Superior temporal gyrus (tissue), 1 donor: Measurements from ENCODE around the gene GFRA1.

ENCODE experiments used
- DNase-seq: peaks from one replicate; pipeline ENCODE4 v3.0.0-alpha.2; 2016; ENCODE audit errors: extremely low spot score

The GFRA1 gene

GRCh38 chr10:116241085-116241484 lies 31.9 kb downstream of the GFRA1 start:
- DNase-seq: peak; percentile 15

- DNase-seq: no peak
Measured at GRCh38 chr10:116240157-116240950, 32.7 kb downstream of the GFRA1 start.

DNA sequence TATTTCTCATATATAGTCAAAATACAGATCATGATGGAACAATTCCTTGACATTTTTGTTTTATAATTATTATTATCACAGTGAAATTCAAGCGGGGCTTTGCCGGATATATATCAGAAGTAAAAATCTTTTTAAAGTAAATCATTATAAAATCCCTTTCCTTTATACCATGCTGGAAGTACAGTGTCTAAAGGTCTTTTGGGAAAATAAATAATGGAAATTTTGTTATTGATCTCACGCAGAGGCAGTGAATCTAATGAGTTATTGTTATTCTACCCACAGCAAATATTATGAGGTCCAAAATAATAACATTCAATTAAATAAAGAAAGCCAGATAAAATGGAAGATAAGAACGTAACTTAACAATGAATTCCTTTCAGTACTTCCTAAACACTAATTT lies 33.8 kb downstream of the GFRA1 start:
- no peak for DNase-seq

GRCh38 chr10:116237970-116238369 lies 35.0 kb downstream of the GFRA1 start:
- DNase-seq: no peak

DNA sequence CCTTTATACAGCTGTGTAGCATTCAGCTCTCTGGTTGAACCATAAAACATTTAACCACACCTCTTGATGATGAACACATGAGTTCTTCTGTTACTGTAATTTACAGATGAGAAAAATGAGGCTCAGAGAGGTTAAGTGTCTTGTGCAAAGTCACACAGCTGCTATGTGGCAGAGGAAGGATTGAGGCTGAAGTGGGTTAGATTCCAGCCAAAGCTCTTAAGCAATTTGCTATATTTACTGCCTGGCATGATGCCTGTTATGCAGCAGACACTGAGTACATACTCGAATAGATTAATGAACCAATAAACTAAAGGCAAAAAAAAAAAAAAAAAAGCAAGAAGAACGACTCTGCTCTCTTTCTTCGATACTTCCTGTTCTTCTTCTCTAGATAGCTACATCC lies 35.7 kb downstream of the GFRA1 start:
- no peak for DNase-seq

- DNase-seq: no peak
Measured at GRCh38 chr10:116233230-116233629, 39.8 kb downstream of the GFRA1 start.

DNA sequence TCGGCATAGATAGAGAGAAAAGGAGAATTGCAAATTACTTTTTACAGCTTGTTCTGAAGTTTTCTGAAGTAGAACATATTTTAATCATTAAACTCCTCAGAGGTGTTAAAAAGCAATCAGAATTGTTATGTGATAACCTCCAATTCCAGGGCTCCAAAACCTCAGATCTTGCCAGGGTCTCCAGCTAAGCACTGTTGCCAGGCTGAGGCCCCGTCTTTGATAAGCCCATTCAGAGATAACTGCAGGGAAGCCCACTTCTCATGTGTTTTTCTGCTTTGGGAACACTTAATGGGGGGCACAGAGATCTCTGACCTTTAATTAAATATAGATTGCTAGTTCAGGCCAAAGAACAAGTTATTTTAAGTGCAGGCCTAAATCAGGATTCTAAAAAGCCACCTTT lies 40.4 kb downstream of the GFRA1 start:
- no peak for DNase-seq

- no peak for DNase-seq
Measured at GRCh38 chr10:116226766-116227165, 46.2 kb downstream of the GFRA1 start.

DNA sequence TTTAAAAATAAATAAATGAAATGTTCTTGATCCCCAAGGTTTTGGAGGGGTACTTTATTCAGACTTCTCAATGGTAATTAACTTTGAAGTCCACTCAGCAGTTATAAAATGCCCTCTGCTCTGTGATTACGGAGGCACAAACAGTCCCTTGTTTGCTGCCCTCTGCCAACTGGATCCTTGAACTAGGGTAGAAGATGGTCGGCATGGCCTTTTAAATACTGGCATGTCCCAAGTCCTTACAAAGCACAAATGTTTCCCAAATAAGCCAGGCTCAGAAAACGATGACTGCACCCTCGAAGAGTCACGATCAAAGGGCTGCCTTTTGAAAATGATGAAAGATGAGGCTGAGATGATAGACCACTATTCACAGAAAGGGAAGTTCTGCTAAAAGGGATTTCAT lies 47.0 kb downstream of the GFRA1 start:
- no peak for DNase-seq

DNA sequence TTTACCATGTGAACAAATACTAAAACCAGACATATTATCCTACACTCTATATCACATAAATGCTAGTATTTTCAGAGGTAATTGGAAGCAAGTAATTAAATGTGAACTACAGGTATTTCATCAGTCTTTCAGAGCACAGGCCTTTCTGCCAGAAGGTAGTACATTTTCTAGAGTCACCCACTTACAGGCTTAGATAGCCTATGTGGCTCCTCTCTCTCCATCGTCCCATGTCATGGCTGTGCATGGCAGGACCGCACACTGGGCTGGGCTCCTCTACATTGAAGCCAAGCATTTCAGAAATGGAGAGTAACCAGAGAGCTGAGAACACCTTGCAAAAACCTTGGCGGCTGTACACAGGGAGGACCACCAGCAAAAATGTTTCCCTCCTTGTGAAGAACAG lies 49.7 kb downstream of the GFRA1 start:
- no peak for DNase-seq

DNA sequence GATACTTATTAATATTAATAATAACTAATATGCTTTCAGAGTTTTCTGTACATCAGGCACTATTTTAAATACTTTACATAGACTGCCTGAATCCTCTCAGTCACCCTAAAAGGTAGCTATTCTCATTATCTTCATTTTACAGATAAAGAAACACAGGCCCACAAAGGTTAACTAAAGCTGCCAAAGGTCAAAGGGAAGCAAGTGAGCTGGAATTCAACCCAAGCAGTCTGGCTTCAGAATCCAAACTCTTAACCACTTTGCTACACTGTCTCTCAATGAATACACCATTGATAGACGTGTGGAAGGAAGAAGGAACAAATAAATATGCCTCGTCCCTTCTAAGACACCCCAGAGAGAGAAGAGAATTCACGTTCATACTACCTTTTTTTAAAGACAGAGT lies 52.0 kb downstream of the GFRA1 start:
- DNase-seq: no peak

GRCh38 chr10:116216676-116217075 lies 56.3 kb downstream of the GFRA1 start:
- DNase-seq: no peak

- no peak for DNase-seq
Measured at GRCh38 chr10:116215651-116216050, 57.4 kb downstream of the GFRA1 start.

DNA sequence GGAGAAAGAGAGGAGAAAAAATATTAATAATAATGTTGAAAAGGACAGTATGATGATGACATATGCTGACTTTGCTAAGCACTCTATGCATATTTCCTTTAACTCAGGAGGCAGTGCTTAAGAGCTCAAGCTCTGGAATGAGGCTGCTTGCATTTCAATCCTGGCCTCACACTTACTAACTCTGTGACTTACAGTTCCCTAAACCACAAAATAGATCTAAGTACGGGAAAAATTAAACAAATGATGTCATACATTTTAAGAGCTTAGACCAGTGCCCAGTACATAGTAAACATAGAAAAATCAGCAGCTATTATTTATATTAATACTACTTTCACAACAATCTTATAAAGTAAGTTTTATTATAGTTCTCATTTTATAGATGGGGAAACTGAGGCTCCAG lies 61.3 kb downstream of the GFRA1 start:
- DNase-seq: no peak

DNA sequence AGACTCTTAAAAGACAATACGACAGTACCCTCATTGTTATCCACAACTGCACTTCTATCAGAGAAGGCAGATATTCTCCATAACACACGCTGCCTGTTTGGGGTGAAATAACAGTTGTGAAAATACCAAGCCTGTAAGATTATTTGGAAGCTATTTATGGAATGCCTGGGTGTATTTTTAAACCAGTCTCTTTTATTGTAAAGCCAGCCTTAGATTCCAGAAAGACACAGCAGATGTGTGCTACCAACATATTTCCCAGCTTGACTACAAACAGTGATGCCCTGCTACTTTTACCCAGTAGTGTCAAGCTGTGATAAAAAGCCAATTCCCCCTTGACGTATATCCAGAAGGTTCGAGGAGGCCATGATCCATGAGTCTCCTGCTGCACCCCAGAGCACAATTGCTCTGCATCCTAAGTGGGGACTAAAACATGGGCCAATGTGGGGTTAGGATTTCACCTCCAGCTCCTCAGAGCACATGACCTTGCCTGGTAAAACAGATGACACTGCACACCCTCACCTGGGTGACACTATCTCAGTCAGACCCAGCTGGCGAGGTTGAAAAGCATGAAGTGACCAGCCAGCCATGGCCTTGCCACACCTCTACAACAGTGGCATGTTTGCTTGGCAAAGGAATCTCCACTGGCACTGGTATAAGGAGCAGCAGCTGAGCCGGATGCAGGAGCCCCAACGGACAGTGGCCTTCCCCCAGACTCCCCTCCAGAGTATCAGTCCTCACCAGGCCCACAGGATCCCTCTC lies 62.2 kb downstream of the GFRA1 start:
- DNase-seq: no peak

DNA sequence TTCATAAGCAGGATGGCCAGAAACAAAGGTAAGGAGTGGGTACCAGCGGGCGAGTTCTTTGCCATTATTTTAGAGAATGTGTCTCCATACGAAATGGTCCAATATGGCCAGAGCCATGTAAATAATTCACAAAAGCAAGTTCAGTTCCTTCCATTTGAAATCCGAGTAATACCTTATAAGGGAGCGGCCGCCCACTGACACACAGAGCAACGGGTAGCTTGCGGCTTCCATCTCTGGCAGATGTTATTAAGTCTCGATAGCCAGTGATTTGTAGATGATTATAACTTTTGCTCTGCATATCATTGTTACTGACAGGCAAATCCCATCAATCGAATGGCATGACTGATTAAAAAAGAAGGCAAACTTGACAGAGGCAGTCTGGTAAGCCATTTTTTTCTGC lies 63.2 kb downstream of the GFRA1 start:
- no peak for DNase-seq

DNA sequence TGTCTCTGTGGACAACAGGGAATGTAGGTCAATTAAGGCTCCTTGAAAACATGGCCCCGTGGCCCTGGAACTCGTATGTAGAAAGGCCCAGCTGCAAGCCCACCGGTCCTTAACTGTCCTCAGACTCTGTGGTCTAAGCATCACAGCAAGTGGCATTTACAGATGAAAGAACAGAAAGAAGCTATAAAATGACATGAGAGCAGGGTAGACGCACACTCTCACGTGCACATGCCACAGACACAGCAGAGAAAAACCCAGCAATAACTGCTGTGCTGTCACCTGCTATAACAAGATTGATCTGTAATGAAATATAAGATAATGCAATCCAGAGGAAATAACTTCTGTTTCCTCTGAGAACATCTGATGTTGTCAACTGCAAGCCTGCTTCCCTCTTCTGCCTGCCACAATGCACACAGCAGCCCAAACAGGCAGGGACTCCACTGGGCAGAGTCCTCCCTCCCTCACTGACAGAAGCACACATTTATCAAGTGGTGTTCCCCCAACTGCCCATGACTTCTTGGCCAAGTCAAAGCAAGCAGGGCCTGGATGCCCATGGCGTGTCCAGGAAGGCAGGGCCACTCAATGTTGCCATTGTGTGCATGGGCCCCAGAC lies 63.9 kb downstream of the GFRA1 start:
- DNase-seq: no peak

DNA sequence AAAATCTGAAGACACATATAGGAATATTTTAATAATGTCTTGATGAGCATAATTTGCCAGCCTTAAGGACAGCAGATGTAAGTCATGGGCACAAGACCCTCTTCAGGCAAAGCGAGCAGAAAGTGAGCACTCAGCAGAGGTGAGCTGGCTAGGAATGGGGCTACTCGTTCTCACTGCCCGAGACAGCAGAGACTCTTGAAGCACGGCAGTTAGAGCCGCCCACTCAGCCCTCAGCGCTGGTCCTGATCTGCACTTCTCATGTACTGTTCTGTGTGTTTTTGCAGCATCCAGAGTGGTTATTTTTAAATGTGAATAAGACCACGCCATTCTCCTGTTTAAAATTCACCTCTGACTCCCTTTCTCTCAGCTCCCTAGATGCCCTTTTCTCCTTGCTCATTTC lies 65.3 kb downstream of the GFRA1 start:
- peak; percentile 20 for DNase-seq

- no peak for DNase-seq
Measured at GRCh38 chr10:116203661-116204060, 69.3 kb downstream of the GFRA1 start.

GRCh38 chr10:116201670-116202430 lies 71.2 kb downstream of the GFRA1 start:
- no peak for DNase-seq

GRCh38 chr10:116201011-116201410 lies 72.0 kb downstream of the GFRA1 start:
- no peak for DNase-seq

DNA sequence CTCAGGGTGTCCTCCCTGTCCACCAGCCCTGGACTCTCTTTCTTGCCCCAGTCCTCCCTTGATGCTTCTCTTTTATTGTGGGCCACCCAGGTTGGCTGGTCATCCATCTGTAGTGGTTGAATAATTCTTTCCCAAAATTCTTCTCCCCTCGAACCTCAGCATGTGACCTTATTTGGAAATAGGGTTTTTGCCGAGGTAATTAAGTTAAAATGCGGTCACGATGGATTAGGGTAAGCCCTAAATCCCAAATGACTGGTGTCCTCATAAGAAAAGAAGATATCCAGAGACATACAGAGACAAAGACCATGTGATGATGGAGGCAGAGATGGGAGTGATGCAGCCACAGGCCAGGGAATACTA lies 74.3 kb downstream of the GFRA1 start:
- DNase-seq: no peak
